HepG2 (cell line): ENCODE results near the gene COMMD7. TPM values are rescaled to one million over a fixed set of nuclear protein-coding genes. Genes with fewer than 3 reads are reported as not detected.

Experiments used
- GLMP ChIP-seq: sonication (generic); formaldehyde crosslinking; IDR thresholded peaks from 2 replicates; pipeline ENCODE4 v1.9.0; 2021; ENCODE audit warnings: missing genetic modification reagents, mild to moderate bottlenecking, borderline replicate concordance
- HMGXB3 ChIP-seq: sonication (generic); formaldehyde crosslinking; IDR thresholded peaks from 2 replicates; pipeline ENCODE4 v1.4.0; 2020; ENCODE audit warnings: missing genetic modification reagents, borderline replicate concordance
- MEIS1 ChIP-seq: sonication (generic); formaldehyde crosslinking; IDR thresholded peaks from 2 replicates; pipeline ENCODE4 v1.9.0; 2021; ENCODE audit warnings: mild to moderate bottlenecking, missing genetic modification reagents, moderate library complexity, borderline replicate concordance
- MNT ChIP-seq: fragments of 450-650 bp; IDR thresholded peaks from 2 replicates; pipeline ENCODE4 v1.6.1; 2016
- SUZ12 ChIP-seq: fragments of 150-350 bp; IDR thresholded peaks from 2 replicates; pipeline ENCODE4 v1.6.1; 2014; ENCODE audit warnings: low read depth, low read length
- TEF ChIP-seq: sonication (generic); formaldehyde crosslinking; IDR thresholded peaks from 2 replicates; pipeline ENCODE4 v1.5.0; 2020; ENCODE audit warnings: missing genetic modification reagents
- ZBED4 ChIP-seq: sonication (generic); formaldehyde crosslinking; IDR thresholded peaks from 2 replicates; pipeline ENCODE4 v1.4.0; 2020; ENCODE audit warnings: missing genetic modification reagents, borderline replicate concordance
- ZNF280D ChIP-seq: sonication (generic); formaldehyde crosslinking; IDR thresholded peaks from 2 replicates; pipeline ENCODE4 v1.5.1; 2020; ENCODE audit warnings: mild to moderate bottlenecking, missing genetic modification reagents
- ZNF33A ChIP-seq: sonication (generic); formaldehyde crosslinking; IDR thresholded peaks from 2 replicates; pipeline ENCODE4 v1.5.1; 2020; ENCODE audit warnings: missing genetic modification reagents, mild to moderate bottlenecking, moderate library complexity, borderline replicate concordance
- ZNF382 ChIP-seq: sonication (generic); formaldehyde crosslinking; IDR thresholded peaks from 2 replicates; pipeline ENCODE4 v1.5.0; 2020; ENCODE audit warnings: missing genetic modification reagents, mild to moderate bottlenecking, borderline replicate concordance
- ZSCAN30 ChIP-seq: sonication (generic); formaldehyde crosslinking; IDR thresholded peaks from 2 replicates; pipeline ENCODE4 v1.5.0; 2020; ENCODE audit warnings: mild to moderate bottlenecking, missing genetic modification reagents
- polyA plus RNA-seq, 8 experiments: library from polyadenylated mRNA; depleted of rRNA in 3 of 8; stranded (reverse) in 7 of 8; unstranded in 1 of 8; fragments of >200 nt; fragmentation: Illumina TruSeq in 4 of 8; extraction: Trizol in 4 of 8; gene quantifications; 2 replicates each; pipeline versions ENCODE4 v1.2.1 to v1.2.3, GENCODE V29; 2011 to 2016; ENCODE audit warnings: low read depth in 4 of 8, missing spikeins in 1 of 8, mixed read lengths in 1 of 8; ENCODE audit not compliant: insufficient read depth in 1 of 8
- total RNA-seq, 5 experiments: library from RNA; depleted of rRNA; stranded (reverse); fragments of >200 nt; fragmentation: Illumina TruSeq; extraction: Trizol; gene quantifications; 2 replicates each; pipeline ENCODE4 v1.2.3, GENCODE V29; 2016; ENCODE audit warnings: low read depth in 1 of 5

The COMMD7 gene
- total and polyA plus RNA-seq, 2 of the 13 experiments (the other 11 are each of a cell fraction or from before 2014, with no cell fraction given) = 42.1 to 53.3 TPM

- TF ChIP-seq ZNF280D (CRISPR knock-in tag) = 0 out of 2 replicates have a peak, but pooled peaks have one; percentile 32
- TF ChIP-seq ZNF382 (CRISPR knock-in tag) = no peak
- TF ChIP-seq HMGXB3 (CRISPR knock-in tag) = no peak
- no peak; the same call in 1 of the 2 replicates for TF ChIP-seq ZBED4
- no peak for TF ChIP-seq GLMP (CRISPR knock-in tag)
- TF ChIP-seq ZSCAN30 = no peak
- no peak for TF ChIP-seq ZNF33A (CRISPR knock-in tag)
- TF ChIP-seq SUZ12 = no peak
- TF ChIP-seq MNT = no peak
- TF ChIP-seq MEIS1 (CRISPR knock-in tag) = peak; percentile 32; the same call in 1 of the 2 replicates
- no peak for TF ChIP-seq TEF (CRISPR knock-in tag)
Observed at GRCh38 chr20:32742322-32743236, 688 bp downstream of the COMMD7 start (continued).
